M059J (cell line): Measurements from ENCODE around the gene SYT1. TPM values are rescaled to one million over a fixed set of nuclear protein-coding genes. Genes with fewer than 3 reads are reported as not detected.
A peak's percentile ranks its signal among the peaks of the same experiment; 100 is the strongest.
"Not testable (repeated sequence)": the region's sequence is repeated elsewhere in the genome, so short reads cannot be mapped to it uniquely, and the experiment has no call there.

Source experiments
- DNase-seq: peaks from one replicate; pipeline ENCODE4 v3.0.0-alpha.2; 2012; ENCODE audit warnings: low read depth
- total RNA-seq: library from RNA; depleted of rRNA; stranded (reverse); fragments of >200 nt; shearing (Covaris generic); gene quantifications from 2 replicates; pipeline ENCODE4 v1.2.3, GENCODE V29; 2014; rRNA removed

SYT1 gene
- total RNA-seq = 5.7 and 8.7 TPM in 2 replicates

- DNase-seq = peak; percentile 88
Measured at GRCh38 chr12:78864403-78864869, at the start of gene SYT1. Gene SYT1, plus strand, starts transcription at chr12:78864774.

GRCh38 chr12:78818487-78818886, 46.1 kb upstream of the SYT1 start:
- DNase-seq = no peak

- DNase-seq = no peak
Measured at GRCh38 chr12:78820946-78821345, 43.6 kb upstream of the SYT1 start.

GRCh38 chr12:78824918-78825317, 39.7 kb upstream of the SYT1 start:
- no peak for DNase-seq

- DNase-seq = no peak
Measured at GRCh38 chr12:78829690-78830089, 34.9 kb upstream of the SYT1 start.

- DNase-seq = no peak
Measured at GRCh38 chr12:78835493-78835892, 29.1 kb upstream of the SYT1 start.

GRCh38 chr12:78840518-78841019, 24.0 kb upstream of the SYT1 start:
- not testable (repeated sequence) for DNase-seq

- DNase-seq = peak; percentile 21
Measured at GRCh38 chr12:78853231-78853630, 11.3 kb upstream of the SYT1 start.

- DNase-seq = peak; percentile 62
Measured at GRCh38 chr12:78863482-78864402, 832 bp upstream of the SYT1 start.

- DNase-seq = peak; percentile 25
Measured at GRCh38 chr12:78864870-78865463, 393 bp downstream of the SYT1 start.

GRCh38 chr12:78865516-78865915, 942 bp downstream of the SYT1 start:
- peak; percentile 9 for DNase-seq

- no peak for DNase-seq
Measured at GRCh38 chr12:78866518-78866917, 1.9 kb downstream of the SYT1 start.

GRCh38 chr12:78870539-78870938, 6.0 kb downstream of the SYT1 start:
- DNase-seq = no peak

GRCh38 chr12:78871566-78871965, 7.0 kb downstream of the SYT1 start:
- no peak for DNase-seq

GRCh38 chr12:78878459-78878858, 13.9 kb downstream of the SYT1 start:
- no peak for DNase-seq

- no peak for DNase-seq
Measured at GRCh38 chr12:78878866-78879265, 14.3 kb downstream of the SYT1 start.

- DNase-seq = peak; percentile 33
Measured at GRCh38 chr12:78880078-78880477, 15.5 kb downstream of the SYT1 start.

- peak; percentile 9 for DNase-seq
Measured at GRCh38 chr12:78881685-78882084, 17.1 kb downstream of the SYT1 start.

- no peak for DNase-seq
Measured at GRCh38 chr12:78885466-78885865, 20.9 kb downstream of the SYT1 start.

- DNase-seq = peak; percentile 81
Measured at GRCh38 chr12:78886719-78887407, 22.3 kb downstream of the SYT1 start.

GRCh38 chr12:78887444-78887843, 22.9 kb downstream of the SYT1 start:
- no peak for DNase-seq

- no peak for DNase-seq
Measured at GRCh38 chr12:78888568-78888967, 24.0 kb downstream of the SYT1 start.
